MV-4-11 (cell line): ENCODE results near the gene CDKN2B.

Experiments
- DNase-seq: peaks from one replicate; lab custom pipeline; 2025; lab: John Stamatoyannopoulos, UW

CDKN2B gene

DNA sequence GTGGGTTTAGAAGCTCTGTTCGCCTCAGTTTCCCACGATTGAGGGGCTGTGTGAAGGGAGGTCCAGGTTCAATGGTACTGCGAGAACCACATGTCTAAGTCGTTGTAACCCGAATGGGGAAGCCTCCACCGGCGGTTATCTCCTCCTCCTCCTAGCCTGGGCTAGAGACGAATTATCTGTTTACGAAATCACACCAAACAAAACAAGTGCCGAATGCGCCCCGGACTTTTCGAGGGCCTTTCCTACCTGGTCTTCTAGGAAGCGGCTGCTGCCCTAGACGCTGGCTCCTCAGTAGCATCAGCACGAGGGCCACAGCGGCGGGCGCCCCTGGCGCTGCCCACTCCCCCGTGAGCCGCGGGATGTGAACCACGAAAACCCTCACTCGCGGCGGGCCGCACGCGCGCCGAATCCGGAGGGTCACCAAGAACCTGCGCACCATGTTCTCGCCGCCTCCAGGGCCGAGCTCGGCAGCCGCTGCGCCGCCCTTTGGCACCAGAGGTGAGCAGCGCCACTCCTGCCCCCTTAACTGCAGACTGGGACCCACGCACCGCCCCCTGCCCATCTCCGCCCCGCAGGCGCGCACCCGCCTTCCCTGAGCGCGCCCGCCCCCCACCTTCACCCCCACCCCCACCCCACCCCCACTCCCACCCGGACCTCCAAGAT is 15.1 kb downstream of the CDKN2B start, which contains the start of gene CDKN2A:
CDKN2A (minus strand) TSS at position 500 of the 663 bp plus-strand sequence.
- peak; percentile 69 for DNase-seq

DNA sequence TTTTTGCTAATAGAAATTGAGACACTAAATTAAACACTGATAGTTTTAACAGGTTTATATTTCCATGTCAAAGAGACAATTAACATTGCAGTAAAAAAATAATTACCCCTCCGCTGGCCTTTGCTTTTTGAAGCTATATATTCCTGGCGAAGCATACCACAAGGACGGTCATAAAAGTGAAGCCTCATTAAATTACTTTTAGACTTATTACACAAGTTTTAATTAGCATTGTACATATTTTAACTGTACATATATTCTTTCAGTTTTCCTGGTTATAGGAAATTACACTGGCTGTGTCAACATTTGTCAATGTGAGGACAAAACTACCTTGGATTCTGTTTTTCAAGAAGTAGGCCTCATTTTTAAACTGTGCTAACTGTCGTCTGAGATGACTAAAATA is 16.1 kb downstream of the CDKN2B start:
- no peak for DNase-seq

DNA sequence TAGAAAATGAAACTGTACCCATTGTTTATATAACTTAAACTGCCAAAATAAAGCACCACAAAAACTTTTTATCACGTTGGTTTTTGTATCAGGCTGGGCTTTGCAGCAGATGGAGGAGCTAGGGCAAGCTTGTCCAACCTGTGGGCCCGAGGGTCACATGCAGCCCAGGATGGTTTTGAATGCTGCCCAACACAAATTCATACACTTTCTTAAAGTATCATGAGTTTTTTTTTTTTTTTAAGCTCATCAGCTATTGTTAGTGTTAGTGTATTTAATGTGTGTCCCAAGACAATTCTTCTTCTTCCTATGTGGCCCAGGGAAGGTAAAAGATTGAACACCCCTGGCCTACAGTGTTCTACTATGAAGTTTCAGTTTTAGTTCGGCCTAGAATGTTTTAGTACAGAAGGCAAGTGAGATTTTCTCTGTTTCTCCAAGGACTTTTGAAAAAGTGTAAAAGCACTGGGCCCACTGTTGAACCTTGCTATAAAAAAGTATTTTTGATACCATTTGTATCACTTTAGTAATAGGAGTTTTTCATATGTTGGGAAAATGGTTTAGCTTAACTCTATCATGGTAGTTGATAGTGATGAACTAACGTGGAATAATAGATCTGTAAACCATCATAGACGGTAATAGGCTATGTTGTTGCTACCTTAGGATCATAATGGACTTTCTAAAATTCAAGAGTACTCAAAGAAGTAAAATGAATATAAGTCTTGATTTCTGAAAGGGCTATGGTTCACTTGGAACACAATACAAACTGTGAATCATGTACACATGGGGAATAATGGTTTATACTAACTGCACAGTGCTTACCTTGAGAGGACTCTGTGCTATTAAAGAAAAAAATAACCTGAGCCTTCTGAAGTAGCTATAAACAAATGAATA is 17.8 kb downstream of the CDKN2B start:
- DNase-seq = no peak

DNA sequence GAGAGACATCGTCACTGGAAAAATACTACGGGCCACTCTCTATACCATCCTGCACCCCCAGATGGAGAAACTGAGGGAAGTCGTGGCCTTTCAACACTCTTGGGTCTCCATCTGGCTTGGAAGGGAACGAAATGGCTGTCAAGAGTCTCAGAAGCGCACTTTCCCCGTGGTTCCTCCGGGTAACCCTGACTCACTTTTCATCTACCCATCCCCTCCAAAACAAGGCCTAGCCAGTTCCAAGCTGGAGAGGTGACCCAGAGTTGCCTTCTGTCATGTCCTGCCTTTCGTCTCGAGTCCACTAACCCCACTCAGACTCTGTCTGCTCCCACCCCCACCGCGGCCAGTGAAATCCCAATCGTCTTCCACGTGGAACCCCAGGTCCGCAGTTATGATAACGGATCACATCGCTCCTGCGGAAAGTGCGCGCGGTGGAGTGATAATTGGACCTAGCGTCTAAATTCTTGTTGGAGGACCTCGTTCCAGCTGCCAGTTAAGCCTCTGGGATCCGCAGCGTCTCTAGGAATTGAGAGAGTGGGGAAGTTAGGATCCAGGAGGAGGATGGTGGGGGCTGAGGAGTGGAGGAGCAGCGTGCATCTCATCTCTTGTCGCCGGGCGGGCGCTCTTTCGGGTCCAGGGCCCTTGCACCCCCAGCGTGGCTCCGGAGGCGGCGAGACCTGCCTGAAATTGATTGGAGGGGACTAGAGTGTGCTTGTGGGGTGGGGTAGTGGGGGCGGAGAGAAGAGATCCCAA is 19.5 kb downstream of the CDKN2B start:
- no peak for DNase-seq

DNA sequence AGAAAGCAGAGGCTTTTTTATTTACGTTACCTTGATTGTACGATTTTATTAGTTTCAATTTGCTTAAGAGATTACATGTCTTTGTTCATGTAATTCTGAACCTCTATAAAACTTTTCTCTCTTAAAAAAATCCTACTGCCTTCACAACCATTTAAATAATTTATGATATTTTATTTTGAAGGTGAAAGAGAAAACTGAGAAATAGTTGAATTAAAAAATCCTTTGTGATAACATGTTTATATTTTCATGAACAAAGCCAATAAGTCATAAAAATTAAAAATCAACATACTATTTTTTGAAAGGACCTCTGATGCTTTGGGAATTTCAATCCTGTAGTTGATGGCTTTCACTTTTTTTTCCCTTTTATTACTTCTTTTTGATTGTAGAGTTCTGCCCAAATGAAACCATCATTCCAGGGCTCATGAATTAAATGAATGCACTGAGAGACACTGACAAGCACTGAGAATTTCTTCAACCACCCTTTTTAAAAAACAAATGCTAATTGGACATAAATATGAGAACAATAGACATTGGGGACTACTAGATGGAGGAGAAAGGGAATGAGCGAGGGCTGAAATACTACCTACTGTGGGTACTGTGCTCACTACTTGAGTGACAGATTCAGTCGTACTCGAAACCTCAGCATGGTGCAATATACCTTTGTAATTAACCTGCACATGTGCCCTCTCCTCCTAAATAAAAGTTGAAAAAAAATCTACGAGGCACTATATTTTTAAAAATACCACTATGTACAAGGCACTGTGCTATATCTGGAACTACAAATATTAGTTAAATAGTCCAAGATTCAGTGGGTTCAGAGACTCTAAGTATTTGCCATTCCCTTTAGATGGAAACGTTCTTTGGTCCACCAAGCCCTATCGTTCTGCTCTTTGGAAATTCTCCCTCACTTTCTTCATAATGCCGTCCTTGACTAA is 20.8 kb downstream of the CDKN2B start:
- DNase-seq = no peak

DNA sequence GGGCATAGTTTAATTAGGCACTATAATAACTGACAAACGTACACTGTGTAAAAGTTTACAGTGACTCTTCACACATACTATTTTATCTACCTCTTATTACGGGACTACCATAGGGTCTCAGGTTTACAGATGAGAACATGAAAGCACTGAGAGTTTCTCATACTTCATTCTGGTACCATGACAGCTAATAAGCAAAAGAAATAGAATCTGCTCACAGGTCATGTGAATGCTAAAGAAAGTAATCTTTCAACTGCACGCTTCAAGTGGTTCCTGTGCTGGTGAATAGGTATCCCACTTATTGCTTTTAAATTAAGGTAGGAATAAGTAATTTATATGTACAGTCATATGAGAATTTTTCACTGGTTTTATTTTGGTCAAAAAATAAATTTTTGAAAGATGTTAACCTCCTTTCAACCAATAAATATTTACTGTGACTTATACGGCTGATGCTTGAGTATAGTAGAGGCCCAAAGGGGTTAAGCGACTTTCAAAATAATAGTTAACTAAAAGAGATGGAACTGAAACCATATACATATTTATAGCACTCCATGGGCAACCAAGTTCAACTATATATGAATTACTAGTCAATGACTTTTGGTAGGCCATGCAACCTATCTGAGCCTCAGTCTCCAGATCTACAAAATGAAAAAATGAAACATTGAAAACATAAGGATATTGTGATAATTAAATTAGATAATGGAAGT is 23.0 kb downstream of the CDKN2B start:
- DNase-seq = peak; percentile 43

DNA sequence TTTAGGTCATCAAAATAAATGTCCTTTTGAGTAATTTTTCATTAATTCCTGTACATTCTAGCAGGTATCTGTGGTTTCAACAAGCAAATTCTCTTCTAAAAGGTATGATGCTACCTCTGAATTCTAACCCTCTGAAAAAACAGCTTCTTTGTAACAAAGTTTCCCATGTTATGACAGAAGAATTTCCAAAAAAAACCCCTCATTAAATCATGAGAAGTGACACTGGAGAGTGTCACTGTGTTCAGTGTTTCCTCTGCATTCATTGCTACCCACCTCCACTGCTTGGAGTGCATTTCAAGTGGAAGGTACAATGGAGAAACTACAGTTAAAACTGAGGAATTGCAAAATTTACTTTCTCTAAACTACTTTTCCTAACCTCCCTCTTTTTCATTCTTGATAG is 25.0 kb downstream of the CDKN2B start:
- no peak for DNase-seq

DNA sequence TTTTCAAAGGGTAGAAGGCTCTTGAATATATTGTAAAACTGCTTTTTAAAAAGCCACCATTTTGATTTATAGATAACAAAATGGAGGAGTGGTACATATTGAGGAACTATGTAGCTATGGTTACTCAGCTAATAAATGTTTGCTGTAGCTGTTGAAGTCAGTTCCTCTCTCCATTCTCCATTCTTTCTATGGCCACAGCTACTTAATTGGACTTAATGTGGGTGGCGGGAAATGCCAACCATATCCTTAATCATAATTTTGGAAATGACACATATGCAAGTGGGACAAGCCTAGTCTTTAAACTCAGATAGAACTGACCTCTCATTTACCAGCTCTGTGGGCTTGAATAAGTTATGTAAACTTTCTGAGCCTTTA is 25.6 kb downstream of the CDKN2B start:
- peak; percentile 76 for DNase-seq

DNA sequence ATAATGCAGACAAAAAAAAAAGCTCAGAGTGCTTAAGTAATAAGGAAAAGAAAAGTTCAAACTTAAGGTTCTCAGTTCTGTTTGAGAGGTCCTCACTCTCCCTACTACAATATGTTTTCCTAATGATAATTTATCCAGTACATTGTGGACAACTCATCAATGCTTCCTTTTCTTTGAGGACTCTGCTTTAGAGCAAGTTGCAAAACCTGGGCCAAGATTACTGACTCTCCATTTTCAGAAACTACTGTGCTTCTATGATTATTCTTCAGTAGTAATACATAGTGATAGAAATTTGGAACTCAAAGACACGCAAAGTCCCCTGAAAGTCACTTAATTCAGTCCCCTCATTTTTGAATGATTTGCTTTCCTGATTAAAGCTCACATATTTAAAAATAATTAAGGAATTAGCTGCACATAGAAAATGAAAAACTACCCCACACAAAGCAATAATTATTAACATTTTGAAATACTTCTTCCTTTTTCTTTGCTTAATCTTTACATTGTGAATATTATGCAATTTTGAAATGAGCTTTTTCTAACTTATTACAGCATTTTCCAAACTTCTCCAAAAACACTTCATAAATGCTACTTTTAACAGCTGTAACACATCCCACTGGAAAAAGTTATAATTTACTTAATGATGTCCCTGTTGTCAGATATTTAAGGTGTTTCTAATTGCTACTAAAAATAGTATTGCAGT is 26.1 kb downstream of the CDKN2B start:
- DNase-seq = peak; percentile 48

DNA sequence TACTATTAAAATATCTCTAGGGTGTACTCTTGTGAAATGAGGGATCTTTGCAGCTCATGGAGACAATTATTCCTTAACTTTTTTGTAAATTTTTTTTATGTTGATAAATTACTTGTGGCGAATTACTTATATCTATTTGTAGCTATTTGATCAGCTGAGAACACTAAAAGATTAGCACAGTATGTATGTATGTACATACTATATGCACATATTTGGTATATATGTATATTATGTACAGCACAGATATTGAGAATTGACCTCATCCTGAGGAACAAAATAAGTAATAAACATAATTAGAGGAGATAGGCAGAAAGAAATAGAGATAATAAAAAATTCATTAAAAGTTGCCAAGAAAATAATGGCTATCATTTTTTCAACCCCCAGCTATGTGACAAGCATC is 26.7 kb downstream of the CDKN2B start:
- no peak for DNase-seq

DNA sequence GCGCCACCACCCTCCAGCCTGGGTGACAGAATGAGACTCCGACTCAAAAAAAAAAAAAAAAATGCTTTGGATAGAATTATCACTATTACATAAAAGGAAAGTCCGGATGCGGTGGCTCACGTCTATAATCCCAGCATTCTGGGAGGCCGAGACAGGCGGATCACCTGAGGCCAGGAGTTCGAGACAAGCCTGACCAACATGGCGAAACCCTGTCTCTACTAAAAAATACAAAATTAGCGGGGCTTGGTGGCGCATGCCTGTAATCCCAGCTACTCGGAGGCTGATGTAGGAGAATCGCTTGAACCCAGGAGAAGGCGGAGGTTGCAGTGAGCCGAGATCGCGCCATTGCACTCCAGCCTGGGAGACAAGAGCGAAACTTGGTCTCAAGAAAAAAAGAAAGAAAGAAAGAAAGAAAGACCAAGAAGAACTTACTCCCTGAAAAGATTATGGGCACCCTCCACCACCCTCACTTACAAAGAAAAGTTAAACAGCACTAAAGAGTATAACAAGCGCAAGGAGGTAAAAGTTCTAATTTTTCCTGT is 32.7 kb downstream of the CDKN2B start:
- no peak for DNase-seq

DNA sequence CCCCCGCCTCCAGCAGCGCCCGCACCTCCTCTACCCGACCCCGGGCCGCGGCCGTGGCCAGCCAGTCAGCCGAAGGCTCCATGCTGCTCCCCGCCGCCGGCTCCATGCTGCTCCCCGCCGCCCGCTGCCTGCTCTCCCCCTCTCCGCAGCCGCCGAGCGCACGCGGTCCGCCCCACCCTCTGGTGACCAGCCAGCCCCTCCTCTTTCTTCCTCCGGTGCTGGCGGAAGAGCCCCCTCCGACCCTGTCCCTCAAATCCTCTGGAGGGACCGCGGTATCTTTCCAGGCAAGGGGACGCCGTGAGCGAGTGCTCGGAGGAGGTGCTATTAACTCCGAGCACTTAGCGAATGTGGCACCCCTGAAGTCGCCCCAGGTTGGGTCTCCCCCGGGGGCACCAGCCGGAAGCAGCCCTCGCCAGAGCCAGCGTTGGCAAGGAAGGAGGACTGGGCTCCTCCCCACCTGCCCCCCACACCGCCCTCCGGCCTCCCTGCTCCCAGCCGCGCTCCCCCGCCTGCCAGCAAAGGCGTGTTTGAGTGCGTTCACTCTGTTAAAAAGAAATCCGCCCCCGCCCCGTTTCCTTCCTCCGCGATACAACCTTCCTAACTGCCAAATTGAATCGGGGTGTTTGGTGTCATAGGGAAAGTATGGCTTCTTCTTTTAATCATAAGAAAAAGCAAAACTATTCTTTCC is 34.2 kb downstream of the CDKN2B start:
- DNase-seq = no peak

DNA sequence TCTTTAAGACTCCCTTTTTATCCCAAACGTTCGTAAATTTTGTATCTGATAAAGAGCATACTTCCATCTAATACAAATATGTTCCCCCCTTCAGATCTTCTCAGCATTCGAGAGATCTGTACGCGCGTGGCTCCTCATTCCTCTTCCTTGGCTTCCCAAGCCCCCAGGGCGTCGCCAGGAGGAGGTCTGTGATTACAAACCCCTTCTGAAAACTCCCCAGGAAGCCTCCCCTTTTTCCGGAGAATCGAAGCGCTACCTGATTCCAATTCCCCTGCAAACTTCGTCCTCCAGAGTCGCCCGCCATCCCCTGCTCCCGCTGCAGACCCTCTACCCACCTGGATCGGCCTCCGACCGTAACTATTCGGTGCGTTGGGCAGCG is 34.8 kb downstream of the CDKN2B start:
- DNase-seq = no peak

DNA sequence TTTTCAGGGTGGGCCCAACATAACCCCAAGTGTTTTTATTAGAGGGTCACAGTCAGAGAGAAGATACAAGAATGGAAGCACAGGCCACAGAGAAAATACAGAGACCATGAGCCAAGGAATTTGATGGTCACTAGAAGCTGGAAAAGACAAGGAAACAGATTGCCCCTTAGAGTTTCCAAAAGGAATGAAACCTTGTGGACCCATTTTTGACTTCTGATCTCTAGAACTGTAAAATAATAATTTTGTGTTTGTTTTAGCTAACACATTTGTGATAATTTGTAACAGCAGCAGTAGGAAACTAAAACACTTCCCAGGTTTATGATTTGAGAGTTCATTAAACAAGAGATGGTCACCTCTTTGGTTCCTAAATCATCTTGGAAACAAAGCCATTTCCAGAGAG is 36.7 kb downstream of the CDKN2B start:
- DNase-seq = no peak

DNA sequence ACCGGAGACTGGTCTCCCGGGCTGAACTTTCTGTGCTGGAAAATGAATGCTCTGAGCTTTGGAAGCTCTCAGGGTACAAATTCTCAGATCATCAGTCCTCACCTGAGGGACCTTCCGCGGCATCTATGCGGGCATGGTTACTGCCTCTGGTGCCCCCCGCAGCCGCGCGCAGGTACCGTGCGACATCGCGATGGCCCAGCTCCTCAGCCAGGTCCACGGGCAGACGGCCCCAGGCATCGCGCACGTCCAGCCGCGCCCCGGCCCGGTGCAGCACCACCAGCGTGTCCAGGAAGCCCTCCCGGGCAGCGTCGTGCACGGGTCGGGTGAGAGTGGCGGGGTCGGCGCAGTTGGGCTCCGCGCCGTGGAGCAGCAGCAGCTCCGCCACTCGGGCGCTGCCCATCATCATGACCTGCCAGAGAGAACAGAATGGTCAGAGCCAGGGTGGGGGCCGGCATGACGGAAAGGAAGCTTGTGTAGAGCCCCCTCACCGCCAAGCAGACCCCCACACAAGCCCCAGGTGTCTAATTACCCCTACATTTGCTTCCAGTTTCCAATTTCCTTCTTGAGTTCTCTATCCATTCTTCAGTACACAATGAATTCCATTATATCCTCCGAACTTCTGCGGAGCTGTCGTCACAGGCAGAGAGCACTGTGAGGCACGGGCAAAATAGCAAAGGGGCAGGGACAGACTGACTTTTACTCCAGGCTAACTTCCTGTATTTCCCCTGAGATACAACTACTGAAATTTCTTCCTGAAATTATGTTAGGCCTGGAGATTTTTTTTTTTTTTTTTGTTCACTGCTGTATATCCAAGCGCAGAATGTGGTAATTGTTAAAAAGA is 38.1 kb downstream of the CDKN2B start:
- no peak for DNase-seq

DNA sequence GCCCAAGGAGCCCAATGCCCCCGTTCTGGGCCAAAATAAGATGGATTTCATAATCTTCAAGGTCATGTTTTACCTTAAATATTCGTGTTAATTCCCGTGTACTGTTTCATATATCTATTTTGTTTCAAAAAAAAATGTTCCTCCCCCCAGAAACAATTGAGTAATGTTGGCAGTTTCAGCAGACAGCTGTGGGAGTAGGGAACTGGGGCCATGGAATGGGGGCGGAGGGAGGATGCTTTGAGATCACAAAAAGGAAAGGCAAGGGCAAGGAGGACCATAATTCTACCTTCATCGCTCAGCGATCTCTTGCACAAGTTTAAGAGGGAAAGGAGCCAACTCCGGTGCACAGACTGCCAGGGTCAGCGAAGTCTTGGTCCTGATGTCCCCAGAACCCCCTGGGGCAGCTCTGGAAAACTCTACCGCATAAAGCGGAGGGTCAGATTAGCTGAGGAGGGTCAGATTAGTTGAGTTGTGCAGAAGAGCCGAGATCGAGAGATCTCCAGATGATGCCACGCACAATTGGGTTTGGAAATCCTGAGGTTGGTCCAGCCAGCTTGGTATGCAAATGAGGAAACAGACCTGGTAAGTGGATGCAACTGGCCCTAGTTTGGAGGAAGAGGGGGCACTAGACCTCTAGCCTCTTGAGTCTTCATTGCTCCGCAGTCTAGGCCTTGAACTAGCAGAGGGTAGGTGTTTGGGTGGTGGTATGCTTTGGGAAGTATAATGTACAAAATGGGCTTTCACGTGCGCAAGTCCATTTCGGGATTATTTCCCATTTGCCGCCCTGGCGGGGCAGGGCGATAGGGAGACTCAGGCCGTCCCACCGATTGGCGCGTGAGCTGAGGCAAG is 38.9 kb downstream of the CDKN2B start:
- no peak for DNase-seq
